B cell (primary cell): Measurements from ENCODE around the gene KRT82. TPM values are rescaled to one million over a fixed set of nuclear protein-coding genes. Genes with fewer than 3 reads are reported as not detected.

Experiments used
- ATAC-seq: fragments of 200-7000 bp; cut with Tn5 transposase; one replicate; pipeline ENCODE4 v1.10.0; 2021; ENCODE audit warnings: low read depth, mild to moderate bottlenecking, moderate number of reproducible peaks, moderate library complexity
- CTCF ChIA-PET: fragments of 350-600 bp; sonication (Branson Sonifier 250); formaldehyde crosslinking; loops from one replicate; lab custom pipeline; 2021; ENCODE audit warnings: antibody characterized with exemption, inconsistent platforms; lab: Charles Lee
- POLR2A ChIA-PET: fragments of 350-600 bp; sonication (Branson Sonifier 250); formaldehyde crosslinking; loops from one replicate; lab custom pipeline; 2021; ENCODE audit warnings: antibody characterized with exemption; lab: Charles Lee
- DNase-seq: peaks from one replicate; pipeline ENCODE4 v3.0.0; 2013
- H2AFZ ChIP-seq: 2 replicates; pipeline ENCODE4 v1.6.1; 2012; ENCODE audit warnings: mild to moderate bottlenecking, low read depth, low read length; ENCODE audit not compliant: insufficient read depth, poor library complexity, severe bottlenecking
- H3K27ac ChIP-seq, 2 donors: 1 replicate in 1 of 2; 2 replicates in 1 of 2; pipeline ENCODE4 v1.5.1; 2012 to 2013; ENCODE audit warnings: low read length in 2 of 2, mild to moderate bottlenecking in 2 of 2, moderate library complexity in 1 of 2
- H3K27me3 ChIP-seq, 4 experiments: fragments of 200-600 bp in 1 of 4; sonication (generic) in 1 of 4; replicated peaks in 1 of 4; 1 replicate in 2 of 4; 2 replicates in 2 of 4; pipeline versions ENCODE4 v1.6.1 to v1.7.0; 2013 to 2016; ENCODE audit warnings: low read length in 3 of 4, mild to moderate bottlenecking in 2 of 4, mixed read lengths in 1 of 4, moderate library complexity in 1 of 4; ENCODE audit not compliant: insufficient read depth in 4 of 4, control insufficient read depth in 3 of 4; ENCODE audit errors: control extremely low read depth in 1 of 4
- H3K36me3 ChIP-seq, 2 experiments: replicated peaks in 1 of 2; 1 replicate in 1 of 2; 2 replicates in 1 of 2; pipeline versions ENCODE4 v1.6.1 to v1.7.1; 2013; ENCODE audit warnings: low read length in 1 of 2; ENCODE audit not compliant: insufficient read depth in 2 of 2, control insufficient read depth in 1 of 2; ENCODE audit errors: control extremely low read depth in 1 of 2, extremely low read depth in 1 of 2
- H3K4me1 ChIP-seq, 2 donors: fragments of 200-600 bp in 1 of 2; sonication (generic) in 1 of 2; 1 replicate in 1 of 2; 2 replicates in 1 of 2; pipeline versions ENCODE4 v1.5.1 to v1.6.1; 2013 to 2017; ENCODE audit warnings: low read length in 2 of 2; ENCODE audit not compliant: control insufficient read depth in 2 of 2, insufficient read depth in 2 of 2
- H3K4me2 ChIP-seq: replicated peaks from 2 replicates; pipeline ENCODE3; 2012; ENCODE audit warnings: mild to moderate bottlenecking, low read depth, low read length; ENCODE audit not compliant: poor library complexity, severe bottlenecking
- H3K4me3 ChIP-seq, 5 experiments: fragments of 200-600 bp in 1 of 5; sonication (generic) in 1 of 5; 1 replicate in 3 of 5; 2 replicates in 2 of 5; pipeline versions ENCODE4 v1.5.1 to v1.7.0; 2011 to 2016; ENCODE audit warnings: low read length in 4 of 5, mild to moderate bottlenecking in 4 of 5, low read depth in 2 of 5, control low read depth in 1 of 5, moderate library complexity in 1 of 5; ENCODE audit not compliant: insufficient read depth in 1 of 5; ENCODE audit errors: control extremely low read depth in 1 of 5, extremely low read depth in 1 of 5
- H3K79me2 ChIP-seq: fragments of 200-600 bp; sonication (generic); one replicate; pipeline ENCODE4 v1.6.0; 2016; ENCODE audit warnings: low read length; ENCODE audit not compliant: control insufficient read depth, insufficient read depth
- H3K9ac ChIP-seq: fragments of 200-600 bp; sonication (generic); 2 replicates; pipeline ENCODE4 v1.6.1; 2017; ENCODE audit warnings: mild to moderate bottlenecking, low read length, moderate library complexity
- H3K9me3 ChIP-seq, 3 donors: one replicate each; pipeline versions ENCODE4 v1.6.1 to v1.7.1; 2013; ENCODE audit warnings: low read length in 2 of 3; ENCODE audit not compliant: control insufficient read depth in 2 of 3, insufficient read depth in 1 of 3; ENCODE audit errors: control extremely low read depth in 1 of 3
- H4K20me1 ChIP-seq: 2 replicates; pipeline ENCODE4 v1.6.0; 2012; ENCODE audit warnings: mild to moderate bottlenecking, low read length; ENCODE audit not compliant: insufficient read depth, control insufficient read depth, poor library complexity, severe bottlenecking
- H3K27ac Mint-ChIP-seq: one replicate; pipeline ENCODE4 v1.8.0; 2021; ENCODE audit warnings: mixed read lengths
- H3K27me3 Mint-ChIP-seq: one replicate; pipeline ENCODE4 v1.8.0; 2021; ENCODE audit warnings: mixed read lengths
- H3K4me1 Mint-ChIP-seq: one replicate; pipeline ENCODE4 v1.8.0; 2021; ENCODE audit warnings: mixed read lengths
- H3K4me3 Mint-ChIP-seq: one replicate; pipeline ENCODE4 v1.8.0; 2021; ENCODE audit warnings: mixed read lengths
- H3K9me3 Mint-ChIP-seq: one replicate; pipeline ENCODE4 v1.8.0; 2022; ENCODE audit warnings: mixed read lengths; ENCODE audit not compliant: insufficient read depth
- EZH2 ChIP-seq: IDR thresholded peaks from 2 replicates; pipeline ENCODE4 v1.6.1; 2012; ENCODE audit warnings: borderline replicate concordance, low read depth, mild to moderate bottlenecking, moderate library complexity, low read length; ENCODE audit not compliant: insufficient read depth, poor library complexity, severe bottlenecking
- WGBS: methylation state at CpG from one replicate; pipeline ENCODE4 v1.1.5; 2013; ENCODE audit warnings: missing lambda C conversion rate; ENCODE audit not compliant: insufficient coverage; 5-methylcytosine and 5-hydroxymethylcytosine counted together
- intact Hi-C: fragments of 100-400 bp; cut with micrococcal nuclease; formaldehyde crosslinking; loops from one replicate; pipeline ENCODE4 v1.10.0; 2022
- polyA plus RNA-seq: library from polyadenylated mRNA; depleted of rRNA; stranded (reverse); fragments of >200 nt; gene quantifications from 2 replicates; pipeline ENCODE4 v1.2.3, GENCODE V29; 2012
- total RNA-seq, 2 donors: library from RNA; stranded (reverse); fragments of 120-200 nt in 1 of 2; gene quantifications; 1 replicate in 1 of 2; 2 replicates in 1 of 2; pipeline versions ENCODE4 v1.2.3 to v1.2.4, GENCODE V29; 2013 to 2022
- TF ChIP-seq, protein P1 (sequence below): fragments of 200-600 bp; IDR thresholded peaks from one replicate; pipeline ENCODE4 v1.8.0; 2022; ENCODE audit warnings: antibody characterized with exemption, mild to moderate bottlenecking

Gene KRT82
- total and polyA plus RNA-seq, 2 donors (not counting 1 experiment from before 2014, with no cell fraction given), result not detected

DNA sequence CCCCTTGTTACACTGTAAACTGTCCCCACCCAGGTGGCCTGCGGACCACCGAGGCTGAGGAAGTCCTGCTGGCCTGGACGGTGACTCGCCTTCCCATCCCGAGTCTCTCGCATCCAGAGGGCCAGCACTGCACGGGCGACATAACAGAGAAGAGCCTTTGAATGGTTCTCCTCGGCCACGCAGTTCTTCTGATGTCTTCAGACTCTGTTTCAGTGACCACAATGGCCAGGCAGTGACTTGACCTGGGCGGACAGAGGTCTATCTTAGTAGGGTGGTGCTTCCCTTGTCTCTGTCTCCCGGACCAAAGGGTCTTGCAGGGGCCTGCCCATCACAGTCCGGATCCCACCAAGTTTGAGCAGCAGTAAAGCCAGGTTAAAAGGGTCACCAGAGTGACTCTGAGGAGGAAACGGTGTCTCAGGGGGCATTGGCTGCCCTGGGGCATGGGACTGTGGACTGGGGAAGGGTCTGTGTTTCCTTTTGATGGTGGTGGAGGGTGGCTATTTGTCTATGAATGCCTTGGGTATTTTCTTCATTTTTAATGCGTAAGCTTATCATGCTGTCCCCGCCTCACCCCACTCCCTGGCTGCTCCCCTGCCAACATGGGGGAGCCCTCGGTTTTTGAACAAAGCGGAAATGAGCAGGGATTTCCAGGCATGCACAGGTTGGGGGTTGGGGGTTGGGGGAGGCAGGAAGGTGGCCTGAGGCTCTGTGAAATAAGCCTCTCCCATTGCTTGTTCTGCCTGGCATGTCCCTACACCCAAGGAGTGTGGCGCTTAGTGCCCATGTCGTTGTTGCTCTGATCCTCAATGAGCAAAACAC lies 49.2 kb downstream of the KRT82 start:
- CTCF ChIA-PET, result no interaction called here
- no peaks in the 10 kb centered on the region for H3K79me2 ChIP-seq
- no peak overlapping the region for H3K4me3 Mint-ChIP-seq
- H3K4me3 ChIP-seq, result no peak overlapping the region
- H3K36me3 ChIP-seq, result no peaks in the 10 kb centered on the region
- H3K27me3 Mint-ChIP-seq, result peaks cover 15% of the 10 kb centered on the region
- H3K4me1 ChIP-seq, result peaks cover 20 to 21% of the 10 kb centered on the region in 2 donors
- no peak overlapping the region for H3K4me2 ChIP-seq
- POLR2A ChIA-PET, result no interaction called here
- no peaks in the 10 kb centered on the region for H3K9me3 ChIP-seq
- no peak overlapping the region for H3K27ac Mint-ChIP-seq
- no peak overlapping the region for H2AFZ ChIP-seq
- no peak for TF ChIP-seq EZH2
- TF ChIP-seq, protein P1, sequence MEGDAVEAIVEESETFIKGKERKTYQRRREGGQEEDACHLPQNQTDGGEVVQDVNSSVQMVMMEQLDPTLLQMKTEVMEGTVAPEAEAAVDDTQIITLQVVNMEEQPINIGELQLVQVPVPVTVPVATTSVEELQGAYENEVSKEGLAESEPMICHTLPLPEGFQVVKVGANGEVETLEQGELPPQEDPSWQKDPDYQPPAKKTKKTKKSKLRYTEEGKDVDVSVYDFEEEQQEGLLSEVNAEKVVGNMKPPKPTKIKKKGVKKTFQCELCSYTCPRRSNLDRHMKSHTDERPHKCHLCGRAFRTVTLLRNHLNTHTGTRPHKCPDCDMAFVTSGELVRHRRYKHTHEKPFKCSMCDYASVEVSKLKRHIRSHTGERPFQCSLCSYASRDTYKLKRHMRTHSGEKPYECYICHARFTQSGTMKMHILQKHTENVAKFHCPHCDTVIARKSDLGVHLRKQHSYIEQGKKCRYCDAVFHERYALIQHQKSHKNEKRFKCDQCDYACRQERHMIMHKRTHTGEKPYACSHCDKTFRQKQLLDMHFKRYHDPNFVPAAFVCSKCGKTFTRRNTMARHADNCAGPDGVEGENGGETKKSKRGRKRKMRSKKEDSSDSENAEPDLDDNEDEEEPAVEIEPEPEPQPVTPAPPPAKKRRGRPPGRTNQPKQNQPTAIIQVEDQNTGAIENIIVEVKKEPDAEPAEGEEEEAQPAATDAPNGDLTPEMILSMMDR, result no peak
- DNase-seq (no peak), ATAC-seq (no peak)
- H3K9me3 Mint-ChIP-seq, result no peaks in the 10 kb centered on the region
- H4K20me1 ChIP-seq, result no peaks in the 10 kb centered on the region
- H3K4me1 Mint-ChIP-seq, result peaks cover 27% of the 10 kb centered on the region
- H3K27me3 ChIP-seq, result peaks cover 0 to 4% (median 3%) of the 10 kb centered on the region in 4 experiments
- no peak overlapping the region for H3K27ac ChIP-seq
- 95% methylated on average over 17 of the region's 20 CpGs for WGBS
- intact Hi-C loops, result no loop called here
- no peak overlapping the region for H3K9ac ChIP-seq

GRCh38 chr12:52356031-52356761 lies 49.9 kb downstream of the KRT82 start:
- POLR2A ChIA-PET, result no interaction called here
- no peak overlapping the region for H3K27ac Mint-ChIP-seq
- CTCF ChIA-PET, result no interaction called here
- H3K4me3 Mint-ChIP-seq, result no peak overlapping the region
- TF ChIP-seq EZH2, result no peak
- TF ChIP-seq, protein P1, result no peak
- Histone ChIP-seq H4K20me1 (no peaks in the 10 kb centered on the region), H3K9ac (no peak overlapping the region), H3K4me2 (no peak overlapping the region), H3K4me3 (no peak overlapping the region), H3K27ac (no peak overlapping the region), H3K79me2 (no peaks in the 10 kb centered on the region), H3K4me1 (peaks cover 20 to 21% of the 10 kb centered on the region in 2 donors), H3K27me3 (peaks cover 0 to 6% (median 3%) of the 10 kb centered on the region in 4 experiments), H2AFZ (no peak overlapping the region), H3K9me3 (no peaks in the 10 kb centered on the region), H3K36me3 (no peaks in the 10 kb centered on the region)
- H3K4me1 Mint-ChIP-seq, result peaks cover 30% of the 10 kb centered on the region
- no peaks in the 10 kb centered on the region for H3K9me3 Mint-ChIP-seq
- H3K27me3 Mint-ChIP-seq, result peaks cover 18% of the 10 kb centered on the region
- ATAC-seq, result no peak
- intact Hi-C loops, result no loop called here
- no peak for DNase-seq
- 94% methylated on average over 46 of the region's 56 CpGs for WGBS
